OCI-LY3 (cell line): ENCODE data around the gene SLC35F3.
"Not testable (repeated sequence)": the region's sequence is repeated elsewhere in the genome, so short reads cannot be mapped to it uniquely, and the experiment has no call there.

Source experiments
- H2AFZ ChIP-seq: fragments of 200-600, 300-600 bp; shearing (Covaris generic); 2 replicates; pipeline ENCODE4 v1.6.0; 2014; ENCODE audit warnings: antibody characterized with exemption, low read depth, low read length
- H3K27ac ChIP-seq: fragments of 200-600, 300-600 bp; sonication (generic); 2 replicates; pipeline ENCODE4 v1.5.1; 2014; ENCODE audit warnings: mild to moderate bottlenecking, low read length, moderate library complexity, mixed read lengths
- H3K27me3 ChIP-seq: fragments of 200-600, 300-600 bp; sonication (generic); 2 replicates; pipeline ENCODE4 v1.6.1; 2014; ENCODE audit warnings: low read depth, low read length, mixed read lengths
- H3K36me3 ChIP-seq: fragments of 200-600, 300-600 bp; sonication (generic); replicated peaks from 2 replicates; pipeline ENCODE3; 2014; ENCODE audit warnings: low read depth, low read length, mixed read lengths
- H3K4me1 ChIP-seq: fragments of 300-600, 200-600 bp; sonication (generic); 2 replicates; pipeline ENCODE4 v1.6.1; 2014; ENCODE audit warnings: low read length, mixed read lengths
- H3K4me2 ChIP-seq: fragments of 200-600, 300-600 bp; sonication (generic); 2 replicates; pipeline ENCODE4 v1.6.1; 2014; ENCODE audit warnings: low read length, mixed read lengths
- H3K4me3 ChIP-seq: fragments of 300-600, 200-600 bp; sonication (generic); 2 replicates; pipeline ENCODE4 v1.5.1; 2014; ENCODE audit warnings: antibody characterized with exemption, mild to moderate bottlenecking, low read length, moderate library complexity
- H3K79me2 ChIP-seq: fragments of 300-600, 200-600 bp; shearing (Covaris generic); 2 replicates; pipeline ENCODE4 v1.6.1; 2014; ENCODE audit warnings: mild to moderate bottlenecking, low read length, mixed read lengths
- H3K9ac ChIP-seq: fragments of 300-600, 200-600 bp; shearing (Covaris generic); 2 replicates; pipeline ENCODE4 v1.6.0; 2014; ENCODE audit warnings: mild to moderate bottlenecking, low read length, moderate library complexity
- H3K9me3 ChIP-seq: fragments of 200-600, 300-600 bp; shearing (Covaris generic); 2 replicates; pipeline ENCODE4 v1.6.1; 2014; ENCODE audit warnings: low read length, mixed read lengths; ENCODE audit not compliant: insufficient read depth
- H4K20me1 ChIP-seq: fragments of 200-600, 300-600 bp; sonication (generic); 2 replicates; pipeline ENCODE4 v1.6.1; 2016; ENCODE audit warnings: low read length, mixed read lengths; ENCODE audit not compliant: insufficient read depth
- CTCF ChIP-seq: fragments of 200-600, 300-600 bp; sonication (generic); IDR thresholded peaks from 2 replicates; pipeline ENCODE4 v1.5.1; 2014; ENCODE audit warnings: antibody characterized with exemption, low read length, low read depth
- EZH2phosphoT487 ChIP-seq: fragments of 200-600 bp; shearing (Covaris generic); IDR thresholded peaks from 2 replicates; pipeline ENCODE4 v1.6.1; 2018; ENCODE audit warnings: antibody characterized with exemption, mixed run types, low read depth

SLC35F3 gene

DNA sequence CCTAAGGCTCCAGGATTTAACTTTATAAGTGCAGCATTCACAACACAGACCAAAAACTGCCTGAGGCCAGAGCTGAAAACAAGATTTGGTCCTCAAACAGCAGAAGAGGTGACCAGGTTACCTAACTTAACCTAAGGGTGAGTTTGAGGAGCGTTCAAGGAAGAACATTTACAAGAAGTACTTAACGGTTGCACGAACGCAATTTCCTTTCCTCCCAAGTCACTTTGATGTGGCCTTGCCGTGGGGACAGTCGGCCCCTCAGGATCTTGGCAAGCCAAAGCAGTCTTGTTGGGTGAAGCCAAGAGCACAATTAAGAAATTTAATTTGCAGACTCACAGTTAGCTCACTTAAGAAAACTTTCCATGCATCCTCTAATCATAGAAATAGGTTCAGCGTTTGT, 266.1 kb downstream of the SLC35F3 start:
- TF ChIP-seq EZH2phosphoT487 (no peak), CTCF (no peak)
- Histone ChIP-seq H3K79me2 (no peaks in the 10 kb centered on the region), H3K36me3 (no peaks in the 10 kb centered on the region), H4K20me1 (no peaks in the 10 kb centered on the region), H3K27me3 (peaks cover 42% of the 10 kb centered on the region), H3K9me3 (no peaks in the 10 kb centered on the region), H3K27ac (no peak overlapping the region), H3K4me2 (no peak overlapping the region), H3K9ac (no peak overlapping the region), H3K4me1 (peaks cover 12% of the 10 kb centered on the region), H3K4me3 (no peak overlapping the region), H2AFZ (no peak overlapping the region)

DNA sequence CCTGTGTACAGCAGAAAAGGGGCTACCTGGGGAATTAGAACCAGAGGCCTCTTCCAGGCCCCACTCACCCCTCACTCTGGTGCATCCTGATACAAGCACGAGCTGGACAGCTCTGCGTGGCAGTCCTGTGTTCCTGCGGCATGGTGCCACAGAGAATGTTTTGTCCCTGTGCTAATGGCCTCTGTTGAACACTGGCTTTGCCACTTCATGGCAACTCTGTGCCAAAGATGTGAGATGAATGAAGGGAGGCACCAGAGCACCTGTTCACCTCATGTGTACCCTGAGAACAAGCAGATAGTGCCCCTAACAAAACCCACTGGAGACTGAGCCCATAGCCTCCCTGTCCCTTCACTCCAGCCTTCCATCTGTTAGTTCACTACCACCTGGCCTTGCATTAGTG, 269.5 kb downstream of the SLC35F3 start:
- H3K4me1 ChIP-seq: no peaks in the 10 kb centered on the region
- TF ChIP-seq CTCF: no peak
- no peak for TF ChIP-seq EZH2phosphoT487
- H2AFZ ChIP-seq: no peak overlapping the region
- no peaks in the 10 kb centered on the region for H3K9me3 ChIP-seq
- peaks cover 3% of the 10 kb centered on the region for H3K36me3 ChIP-seq
- no peaks in the 10 kb centered on the region for H4K20me1 ChIP-seq
- no peaks in the 10 kb centered on the region for H3K79me2 ChIP-seq
- H3K4me3 ChIP-seq: no peak overlapping the region
- H3K9ac ChIP-seq: no peak overlapping the region
- H3K27me3 ChIP-seq: peaks cover 55% of the 10 kb centered on the region
- no peak overlapping the region for H3K4me2 ChIP-seq
- H3K27ac ChIP-seq: no peak overlapping the region

DNA sequence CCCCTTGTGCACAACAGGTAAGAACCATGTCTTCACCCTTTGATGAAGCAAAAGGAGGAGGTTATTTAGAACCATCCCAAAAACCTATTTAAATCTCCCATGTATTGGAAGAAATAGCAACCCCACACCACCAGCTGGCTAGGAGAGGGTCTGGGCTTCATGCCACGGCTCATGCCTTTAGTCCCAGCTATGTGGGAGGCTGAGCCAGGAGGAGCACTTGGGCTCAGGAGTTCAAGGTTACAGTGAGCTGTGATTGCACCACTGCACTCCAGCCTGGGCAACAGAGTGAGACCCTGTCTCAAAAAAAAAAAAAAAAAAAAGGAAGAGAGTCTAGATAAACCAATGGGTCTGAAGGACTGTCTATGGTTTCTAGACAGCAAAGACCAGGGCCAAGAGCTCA, 270.9 kb downstream of the SLC35F3 start:
- H3K9me3 ChIP-seq: no peaks in the 10 kb centered on the region
- H2AFZ ChIP-seq: no peak overlapping the region
- no peak for TF ChIP-seq EZH2phosphoT487
- no peak for TF ChIP-seq CTCF
- H3K4me2 ChIP-seq: no peak overlapping the region
- H3K27ac ChIP-seq: no peak overlapping the region
- no peaks in the 10 kb centered on the region for H3K79me2 ChIP-seq
- peaks cover 3% of the 10 kb centered on the region for H3K36me3 ChIP-seq
- H4K20me1 ChIP-seq: no peaks in the 10 kb centered on the region
- no peak overlapping the region for H3K4me3 ChIP-seq
- H3K4me1 ChIP-seq: no peaks in the 10 kb centered on the region
- H3K9ac ChIP-seq: no peak overlapping the region
- H3K27me3 ChIP-seq: peaks cover 59% of the 10 kb centered on the region

DNA sequence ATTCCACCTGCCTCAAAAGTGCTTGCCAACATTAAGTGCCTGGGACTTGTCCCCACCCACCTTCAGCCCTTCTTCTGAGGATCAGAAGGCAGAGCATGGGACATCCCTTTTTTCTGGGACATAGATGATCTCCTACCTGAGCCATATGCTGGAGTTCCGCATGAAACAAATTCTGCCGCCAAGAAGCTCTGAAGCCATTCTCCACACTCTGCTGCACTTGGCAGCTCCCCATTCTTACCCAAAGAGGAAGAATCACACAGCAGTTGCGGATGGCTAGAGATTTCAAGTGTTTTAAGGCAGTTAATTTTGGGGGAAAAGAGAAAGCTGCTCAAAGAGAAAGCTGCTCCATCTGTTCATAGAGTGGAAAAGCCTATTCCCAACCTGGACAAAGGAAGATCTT, 271.5 kb downstream of the SLC35F3 start:
- no peak overlapping the region for H3K27ac ChIP-seq
- peaks cover 3% of the 10 kb centered on the region for H3K36me3 ChIP-seq
- H3K4me3 ChIP-seq: no peak overlapping the region
- no peaks in the 10 kb centered on the region for H4K20me1 ChIP-seq
- H3K9me3 ChIP-seq: no peaks in the 10 kb centered on the region
- H3K27me3 ChIP-seq: peaks cover 58% of the 10 kb centered on the region
- H3K4me1 ChIP-seq: no peaks in the 10 kb centered on the region
- no peak overlapping the region for H3K9ac ChIP-seq
- no peak overlapping the region for H2AFZ ChIP-seq
- TF ChIP-seq CTCF (no peak), EZH2phosphoT487 (no peak)
- H3K79me2 ChIP-seq: no peaks in the 10 kb centered on the region
- no peak overlapping the region for H3K4me2 ChIP-seq

DNA sequence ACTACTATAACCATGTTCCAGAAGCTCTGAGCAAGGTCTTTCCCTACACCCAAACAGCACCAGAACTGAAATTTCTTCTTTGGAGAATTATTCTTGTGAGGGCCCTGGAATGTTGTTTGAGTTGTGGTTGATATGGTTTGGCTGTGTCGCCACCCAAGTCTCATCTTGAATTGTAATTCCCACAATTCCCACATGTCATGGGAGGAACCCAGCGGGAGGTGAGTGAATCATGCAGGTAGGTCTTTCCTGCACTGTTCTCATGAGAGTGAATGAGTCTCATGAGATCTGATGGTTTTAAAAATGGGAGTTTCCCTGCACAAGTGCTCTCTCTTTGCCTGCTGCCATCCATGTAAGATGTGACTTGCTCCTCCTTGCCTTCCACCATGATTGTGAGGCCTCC, 272.4 kb downstream of the SLC35F3 start:
- not testable (repeated sequence) for H3K27ac ChIP-seq

More for the DNA sequence above, 272.4 kb downstream of the SLC35F3 start:
- not testable (repeated sequence) for H3K4me3 ChIP-seq, H3K4me2 ChIP-seq, H3K4me1 ChIP-seq, H2AFZ ChIP-seq, H3K79me2 ChIP-seq, H3K9ac ChIP-seq, H4K20me1 ChIP-seq, H3K36me3 ChIP-seq, H3K9me3 ChIP-seq
- peaks cover 61% of the 10 kb centered on the region for H3K27me3 ChIP-seq
